Pancreas (tissue), 10 donors: ENCODE data around the gene TRPM5. TPM values are rescaled to one million over a fixed set of nuclear protein-coding genes. Genes with fewer than 3 reads are reported as not detected.

Experiments used
- ATAC-seq, 4 donors: fragments of 200-7000 bp; cut with Tn5 transposase; one replicate each; pipeline versions ENCODE4 v1.8.0 to v1.9.1; 2020; ENCODE audit warnings: mild to moderate bottlenecking in 4 of 4, moderate library complexity in 4 of 4
- DNase-seq, 6 donors: peaks; one replicate each; pipeline ENCODE4 v3.0.0-alpha.2; 2020
- FAIRE-seq: peaks from 2 replicates; lab custom pipeline; 2012; peaks lifted over from hg19 to GRCh38; lab: Jason Lieb, UNC
- H3K27ac ChIP-seq, 4 donors: fragments of 200-600 bp; sonication (generic); 1 replicate in 3 of 4; 2 replicates in 1 of 4; pipeline versions ENCODE4 v1.5.0 to v1.8.0; 2020
- H3K27me3 ChIP-seq, 4 donors: fragments of 200-600 bp; one replicate each; pipeline ENCODE4 v1.8.0; 2021
- H3K36me3 ChIP-seq, 3 donors: fragments of 200-600 bp; sonication (generic) in 1 of 3; one replicate each; pipeline versions ENCODE4 v1.5.0 to v1.8.0; 2020 to 2021
- H3K4me1 ChIP-seq, 3 donors: fragments of 200-600 bp; one replicate each; pipeline ENCODE4 v1.8.0; 2021
- H3K4me3 ChIP-seq, 4 donors: fragments of 200-600 bp; sonication (generic) in 2 of 4; one replicate each; pipeline versions ENCODE4 v1.5.0 to v1.8.0; 2020 to 2021
- H3K9me3 ChIP-seq, 4 donors: fragments of 200-600 bp; one replicate each; pipeline ENCODE4 v1.8.0; 2021
- WGBS, 2 donors: extraction: QIAGEN DNeasy Blood & Tissue Kit; methylation state at CpG; one replicate each; pipeline ENCODE4 v1.1.7; 2013; 5-methylcytosine and 5-hydroxymethylcytosine counted together
- intact Hi-C, 3 donors: fragments of 100-400 bp; cut with DNase I; formaldehyde crosslinking; loops; one replicate each; pipeline versions ENCODE4 v1.11.1 to v1.14.2; 2022
- polyA plus RNA-seq, 2 donors: library from polyadenylated mRNA; stranded (reverse); fragments of 200-250 nt; gene quantifications; one replicate each; pipeline ENCODE4 v1.2.3, GENCODE V29; 2013
- total RNA-seq, 6 donors: library from RNA; stranded (reverse); fragmentation: NEBNext Ultra II Directional in 4 of 6; extraction: Animal tissue kit (Norgen Biotek cat#: 25700) in 4 of 6; gene quantifications; one replicate each; pipeline versions ENCODE4 v1.2.1 to v1.2.4, GENCODE V29; 2021 to 2023
- TF ChIP-seq, protein P1 (sequence below), 4 donors: fragments of 200-600 bp; sonication (generic) in 3 of 4; IDR thresholded peaks; one replicate each; pipeline versions ENCODE4 v1.5.0 to v1.8.0; 2021; ENCODE audit warnings: antibody characterized with exemption in 4 of 4
- donor health status: healthy with polysubstance abuse.
- donor health status: DM: no; HTN: no; CAD: no; lungs with moderate emphysema.
- donor health status: DM: no; HTN: no; CAD: no.
- donor health status: control.
- donor health status: control.
- donor health status: Bipolar disorder and iron deficiency.
- donor health status: DM: yes; HTN: yes; CAD: no.
- donor health status: DM: no; HTN: no; CAD: no.
- donor health status: DM: no; HTN: no; CAD: no.
- donor health status: DM: yes; HTN: yes; CAD: no.

TRPM5 gene
- total and polyA plus RNA-seq, 8 donors: 0.51 to 4.8 (median 1.2) TPM

DNA sequence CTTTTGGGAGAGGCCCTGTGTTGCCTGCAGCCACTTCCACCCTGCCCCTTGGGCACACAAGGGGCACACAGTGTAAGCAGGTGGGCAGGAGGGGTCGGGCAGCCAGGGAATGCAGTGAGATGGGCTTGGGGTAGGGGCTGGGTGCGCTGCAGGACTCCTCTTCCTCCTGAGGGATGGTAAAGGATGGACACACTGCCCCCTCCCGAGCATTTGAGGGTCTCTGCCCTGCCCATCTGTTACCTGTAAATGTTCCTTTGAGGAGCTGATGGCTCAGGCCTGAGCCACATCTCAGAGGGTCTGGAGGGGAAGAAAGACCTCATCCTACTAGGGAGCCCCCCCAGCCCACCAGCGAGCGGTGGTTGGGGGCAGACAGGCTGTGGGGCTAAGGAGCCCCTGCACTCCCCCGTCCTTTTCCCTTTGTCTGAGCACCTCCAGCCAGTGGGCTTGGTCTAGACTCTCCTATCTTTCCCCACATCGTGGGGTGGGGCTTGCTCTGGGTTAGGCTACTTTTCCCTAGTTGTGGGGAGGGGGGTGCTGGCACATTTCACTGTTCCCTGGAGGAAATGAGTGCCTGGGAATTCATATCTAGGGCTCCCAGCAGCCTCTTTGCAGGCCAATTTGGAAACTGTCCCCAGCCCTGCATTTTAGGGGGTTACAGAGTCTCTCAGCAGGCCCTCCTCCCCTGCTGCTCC, 45.5 kb downstream of the TRPM5 start:
- Histone ChIP-seq H3K9me3 (no peaks in the 10 kb centered on the region), H3K4me1 (peaks cover 8 to 18% (median 14%) of the 10 kb centered on the region in 3 donors), H3K27me3 (no peaks in the 10 kb centered on the region), H3K4me3 (peak overlapping the region in 2 of 4 donors; percentile 79 to 80), H3K36me3 (peaks cover 0 to 44% (median 29%) of the 10 kb centered on the region in 3 donors), H3K27ac (peak overlapping the region; percentile 90 to 96 (median 92))
- no peak for DNase-seq
- TF ChIP-seq, protein P1, sequence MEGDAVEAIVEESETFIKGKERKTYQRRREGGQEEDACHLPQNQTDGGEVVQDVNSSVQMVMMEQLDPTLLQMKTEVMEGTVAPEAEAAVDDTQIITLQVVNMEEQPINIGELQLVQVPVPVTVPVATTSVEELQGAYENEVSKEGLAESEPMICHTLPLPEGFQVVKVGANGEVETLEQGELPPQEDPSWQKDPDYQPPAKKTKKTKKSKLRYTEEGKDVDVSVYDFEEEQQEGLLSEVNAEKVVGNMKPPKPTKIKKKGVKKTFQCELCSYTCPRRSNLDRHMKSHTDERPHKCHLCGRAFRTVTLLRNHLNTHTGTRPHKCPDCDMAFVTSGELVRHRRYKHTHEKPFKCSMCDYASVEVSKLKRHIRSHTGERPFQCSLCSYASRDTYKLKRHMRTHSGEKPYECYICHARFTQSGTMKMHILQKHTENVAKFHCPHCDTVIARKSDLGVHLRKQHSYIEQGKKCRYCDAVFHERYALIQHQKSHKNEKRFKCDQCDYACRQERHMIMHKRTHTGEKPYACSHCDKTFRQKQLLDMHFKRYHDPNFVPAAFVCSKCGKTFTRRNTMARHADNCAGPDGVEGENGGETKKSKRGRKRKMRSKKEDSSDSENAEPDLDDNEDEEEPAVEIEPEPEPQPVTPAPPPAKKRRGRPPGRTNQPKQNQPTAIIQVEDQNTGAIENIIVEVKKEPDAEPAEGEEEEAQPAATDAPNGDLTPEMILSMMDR (IDR thresholded peaks at IDR 0.05): no peak
- no peak for ATAC-seq
- intact Hi-C loops: no loop called here
- FAIRE-seq: no peak
- 51 to 71% methylated on average over 7 of the region's 7 CpGs for WGBS, 2 donors

- no peak for FAIRE-seq
- no peaks in the 10 kb centered on the region for H3K27me3 ChIP-seq
- intact Hi-C loops: no loop called here
- no peak for DNase-seq
- TF ChIP-seq, protein P1 (IDR thresholded peaks at IDR 0.05): no peak
- ATAC-seq: no peak
- H3K4me1 ChIP-seq: peaks cover 7 to 16% (median 14%) of the 10 kb centered on the region in 3 donors
- H3K36me3 ChIP-seq: peaks cover 0 to 41% (median 24%) of the 10 kb centered on the region in 3 donors
- WGBS, 2 donors: 90 to 97% methylated on average over 12 of the region's 12 CpGs
- no peak overlapping the region for H3K27ac ChIP-seq
- no peak overlapping the region for H3K4me3 ChIP-seq
- H3K9me3 ChIP-seq: no peaks in the 10 kb centered on the region
These were observed 47.3 kb downstream of the TRPM5 start for GRCh38 chr11:2397005-2397404.

DNA sequence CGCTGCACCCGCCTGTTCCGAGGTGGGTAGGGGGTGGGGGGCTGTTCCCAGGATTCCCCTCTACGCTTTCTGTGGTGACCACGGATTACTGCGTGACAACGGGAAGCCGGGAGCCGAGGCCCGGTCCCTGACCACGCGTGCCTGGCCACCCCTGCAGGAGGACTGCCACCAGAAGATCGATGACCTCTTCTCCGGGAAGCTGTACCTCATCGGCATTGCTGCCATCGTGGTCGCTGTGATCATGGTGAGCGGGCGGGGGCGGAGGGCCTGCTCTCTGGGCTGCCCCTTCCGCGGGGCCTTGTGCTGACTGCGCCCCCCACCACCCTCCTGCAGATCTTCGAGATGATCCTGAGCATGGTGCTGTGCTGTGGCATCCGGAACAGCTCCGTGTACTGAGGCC, 47.8 kb downstream of the TRPM5 start:
- H3K9me3 ChIP-seq: no peaks in the 10 kb centered on the region
- TF ChIP-seq, protein P1 (IDR thresholded peaks at IDR 0.05): no peak
- peaks cover 2 to 10% (median 9%) of the 10 kb centered on the region in 3 donors for H3K4me1 ChIP-seq
- DNase-seq: peak in 1 of 6 donors; percentile 61
- H3K36me3 ChIP-seq: peaks cover 0 to 46% (median 24%) of the 10 kb centered on the region in 3 donors
- FAIRE-seq: no peak
- H3K27me3 ChIP-seq: no peaks in the 10 kb centered on the region
- ATAC-seq: no peak
- H3K27ac ChIP-seq: no peak overlapping the region
- H3K4me3 ChIP-seq: no peak overlapping the region
- intact Hi-C loops: no loop called here
- 91 to 93% methylated on average over 26 of the region's 26 CpGs for WGBS, 2 donors

- 89 to 93% methylated on average over 17 of the region's 17 CpGs for WGBS, 2 donors
- ATAC-seq (no peak), DNase-seq (peak in 1 of 6 donors; percentile 64), FAIRE-seq (no peak)
- Histone ChIP-seq H3K36me3 (peaks cover 0 to 51% (median 27%) of the 10 kb centered on the region in 3 donors), H3K4me1 (peaks cover 0 to 8% (median 7%) of the 10 kb centered on the region in 3 donors), H3K27me3 (no peaks in the 10 kb centered on the region), H3K27ac (no peak overlapping the region), H3K4me3 (no peak overlapping the region), H3K9me3 (no peaks in the 10 kb centered on the region)
- intact Hi-C loops: no loop called here
- TF ChIP-seq, protein P1 (IDR thresholded peaks at IDR 0.05): no peak
These were observed 48.5 kb downstream of the TRPM5 start for GRCh38 chr11:2395856-2396255.

GRCh38 chr11:2395211-2395730, 49.0 kb downstream of the TRPM5 start:
- H3K9me3 ChIP-seq: no peaks in the 10 kb centered on the region
- DNase-seq (peak in 1 of 6 donors; percentile 35), FAIRE-seq (no peak), ATAC-seq (no peak)
- peaks cover 0 to 51% (median 27%) of the 10 kb centered on the region in 3 donors for H3K36me3 ChIP-seq
- no peak overlapping the region for H3K4me3 ChIP-seq
- intact Hi-C loops: no loop called here
- no peak overlapping the region for H3K27ac ChIP-seq
- TF ChIP-seq, protein P1 (IDR thresholded peaks at IDR 0.05): no peak
- H3K4me1 ChIP-seq: peaks cover 0 to 8% (median 7%) of the 10 kb centered on the region in 3 donors
- WGBS, 2 donors: 91% methylated on average over 26 of the region's 26 CpGs
- no peaks in the 10 kb centered on the region for H3K27me3 ChIP-seq
